Pulmonary artery endothelial cell (primary cell): ENCODE measurements around the gene NR2F1. TPM values are rescaled to one million over a fixed set of nuclear protein-coding genes. Genes with fewer than 3 reads are reported as not detected.

ENCODE experiments used
- DNase-seq: peaks from one replicate; pipeline ENCODE4 v3.0.0-alpha.2; 2011; ENCODE audit warnings: low read depth, low spot score
- total RNA-seq: library from RNA; depleted of rRNA; stranded (reverse); fragments of >200 nt; gene quantifications from 2 replicates; pipeline ENCODE4 v1.2.3, GENCODE V29; 2014

The NR2F1 gene
- total RNA-seq, 1 donor from 2014 or later, result 32.4 TPM

GRCh38 chr5:93603793-93604643 lies 21.0 kb downstream of the NR2F1 start:
- no peak for DNase-seq

- no peak for DNase-seq
Observed at GRCh38 chr5:93604644-93605515, 21.9 kb downstream of the NR2F1 start.

GRCh38 chr5:93606382-93606752 lies 23.3 kb downstream of the NR2F1 start:
- no peak for DNase-seq

- no peak for DNase-seq
Observed at GRCh38 chr5:93607367-93608258, 24.6 kb downstream of the NR2F1 start.

GRCh38 chr5:93608855-93609254 lies 25.8 kb downstream of the NR2F1 start:
- no peak for DNase-seq

- no peak for DNase-seq
Observed at GRCh38 chr5:93609762-93610161, 26.7 kb downstream of the NR2F1 start.

- no peak for DNase-seq
Observed at GRCh38 chr5:93610581-93611272, 27.7 kb downstream of the NR2F1 start.

GRCh38 chr5:93611273-93611975 lies 28.4 kb downstream of the NR2F1 start:
- no peak for DNase-seq

GRCh38 chr5:93611976-93612854 lies 29.2 kb downstream of the NR2F1 start:
- DNase-seq, result no peak

GRCh38 chr5:93612855-93613243 lies 29.8 kb downstream of the NR2F1 start:
- DNase-seq, result no peak

GRCh38 chr5:93616538-93617174 lies 33.6 kb downstream of the NR2F1 start:
- DNase-seq, result no peak

GRCh38 chr5:93620487-93621326 lies 37.7 kb downstream of the NR2F1 start:
- no peak for DNase-seq

- DNase-seq, result no peak
Observed at GRCh38 chr5:93621327-93621798, 38.3 kb downstream of the NR2F1 start.

GRCh38 chr5:93622240-93622885 lies 39.3 kb downstream of the NR2F1 start:
- no peak for DNase-seq

GRCh38 chr5:93623153-93623552 lies 40.1 kb downstream of the NR2F1 start:
- no peak for DNase-seq

- no peak for DNase-seq
Observed at GRCh38 chr5:93626801-93627200, 43.8 kb downstream of the NR2F1 start.

GRCh38 chr5:93632327-93632726 lies 49.3 kb downstream of the NR2F1 start:
- no peak for DNase-seq
